Measurements from ENCODE around the gene CDK5R2.

CDK5R2 gene

GRCh38 chr2:218980735-218981389, 21.4 kb downstream of the CDK5R2 start:
- Histone ChIP-seq H3K27me3 (peaks cover 7 to 98% of the 10 kb centered on the region in 2 donors), H3K4me1 (peaks cover 0 to 54% (median 46%) of the 10 kb centered on the region in 4 donors)
- no peak for DNase-seq

GRCh38 chr2:218981390-218981880, 22.0 kb downstream of the CDK5R2 start:
- no peak for DNase-seq
- peak overlapping the region; percentile 14 to 41 for H3K4me3 ChIP-seq
- no peak for TF ChIP-seq CTCF (IDR thresholded peaks at IDR 0.05)
- H3K36me3 ChIP-seq: no peaks in the 10 kb centered on the region
- no peaks in the 10 kb centered on the region for H3K9me3 ChIP-seq
- no peak overlapping the region for H3K27ac ChIP-seq
- intact Hi-C loops (cut with DNase I; ENCODE audit: low total_unique reads): no loop called here
- H3K4me1 ChIP-seq: peaks cover 0 to 54% (median 46%) of the 10 kb centered on the region in 4 donors
- peaks cover 7 to 99% of the 10 kb centered on the region in 2 donors for H3K27me3 ChIP-seq

More at GRCh38 chr2:218980735-218981389, 21.4 kb downstream of the CDK5R2 start:
- intact Hi-C loops (cut with DNase I; ENCODE audit: low total_unique reads): no loop called here
- Histone ChIP-seq H3K9me3 (no peaks in the 10 kb centered on the region), H3K4me3 (peak overlapping the region in 1 of 2 donors; percentile 41), H3K27ac (no peak overlapping the region), H3K36me3 (no peaks in the 10 kb centered on the region)
- TF ChIP-seq CTCF (IDR thresholded peaks at IDR 0.05): no peak

DNA sequence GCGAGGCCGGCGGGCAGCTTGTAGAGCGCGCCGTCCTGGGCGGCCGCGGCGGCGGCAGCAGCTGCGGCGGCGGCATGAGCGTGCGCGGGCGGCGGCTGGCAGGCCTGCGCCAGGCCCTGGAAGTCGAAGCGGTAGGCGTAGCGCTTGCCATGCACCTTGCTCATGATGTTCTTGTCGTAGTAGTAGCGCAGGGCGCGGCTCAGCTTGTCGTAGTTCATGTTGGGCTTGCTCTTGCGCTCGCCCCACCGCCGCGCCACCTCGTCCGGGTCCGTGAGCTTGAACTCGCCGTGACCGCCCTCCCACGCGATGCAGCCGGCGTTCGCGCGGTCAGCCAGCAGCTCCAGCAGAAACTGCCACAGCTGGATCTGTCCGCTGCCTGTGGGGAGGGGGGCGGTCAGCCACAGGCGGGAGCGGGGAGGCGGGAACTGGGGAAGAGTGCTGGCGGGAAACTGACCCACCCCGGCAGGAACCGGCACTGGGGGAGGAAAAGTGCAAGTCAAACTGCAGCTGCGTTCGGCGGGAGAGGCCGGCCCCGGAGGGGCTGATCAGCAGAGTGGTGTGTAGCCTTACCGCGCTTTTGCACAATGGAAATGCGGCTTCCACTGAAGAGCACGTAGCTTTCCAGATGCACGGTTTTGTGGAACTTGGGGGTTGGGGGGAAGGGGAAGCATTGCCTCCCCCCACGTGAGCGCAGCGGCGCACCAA, 22.6 kb downstream of the CDK5R2 start:
- Histone ChIP-seq H3K36me3 (no peaks in the 10 kb centered on the region), H3K9me3 (no peaks in the 10 kb centered on the region), H3K4me1 (peaks cover 0 to 54% (median 46%) of the 10 kb centered on the region in 4 donors), H3K27ac (no peak overlapping the region), H3K27me3 (peaks cover 7 to 100% of the 10 kb centered on the region in 2 donors), H3K4me3 (peak overlapping the region; percentile 14 to 41)
- no peak for DNase-seq
- intact Hi-C loops (cut with DNase I; ENCODE audit: low total_unique reads): no loop called here
- no peak for TF ChIP-seq CTCF (IDR thresholded peaks at IDR 0.05)

DNA sequence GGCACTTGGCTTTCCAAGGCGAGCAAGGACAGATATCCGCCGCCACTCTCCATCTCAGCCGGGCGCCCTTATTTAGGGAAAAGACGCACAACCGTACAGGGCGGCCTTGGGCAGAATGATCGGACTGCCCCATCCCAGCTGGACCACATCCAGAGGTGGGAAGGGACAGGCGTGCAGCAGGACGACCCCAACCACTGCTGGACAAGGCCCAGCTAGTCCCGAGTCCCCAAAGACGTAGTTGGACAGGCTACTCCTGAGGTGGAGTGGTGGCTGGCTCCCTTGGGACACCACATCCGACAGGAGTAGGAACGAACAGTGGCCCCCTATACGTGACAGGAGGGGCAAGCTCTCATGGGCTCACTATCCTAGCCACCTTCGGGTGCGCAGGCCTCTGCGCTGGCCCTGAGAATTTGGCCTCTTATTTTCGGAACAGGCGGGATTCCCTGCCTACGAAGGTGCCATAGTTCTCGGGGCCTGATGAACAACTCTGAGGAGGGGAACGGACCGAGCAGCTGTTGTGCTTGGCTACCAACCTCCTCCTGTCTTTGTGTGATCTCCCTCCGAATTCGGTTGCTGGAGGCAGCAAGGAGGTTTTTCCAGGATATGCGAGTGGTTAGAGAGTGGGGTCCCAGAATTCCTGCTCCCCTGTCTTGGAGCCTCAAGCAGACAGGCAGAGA, 23.3 kb downstream of the CDK5R2 start:
- TF ChIP-seq CTCF (IDR thresholded peaks at IDR 0.05): no peak
- intact Hi-C loops (cut with DNase I; ENCODE audit: low total_unique reads): no loop called here
- Histone ChIP-seq H3K27ac (no peak overlapping the region), H3K4me3 (no peak overlapping the region), H3K9me3 (no peaks in the 10 kb centered on the region), H3K27me3 (peaks cover 7 to 100% of the 10 kb centered on the region in 2 donors), H3K36me3 (no peaks in the 10 kb centered on the region), H3K4me1 (peaks cover 0 to 54% (median 46%) of the 10 kb centered on the region in 4 donors)
- DNase-seq: no peak

GRCh38 chr2:218983263-218983933, 23.9 kb downstream of the CDK5R2 start:
- Histone ChIP-seq H3K4me1 (peaks cover 0 to 54% (median 46%) of the 10 kb centered on the region in 4 donors), H3K4me3 (no peak overlapping the region), H3K9me3 (no peaks in the 10 kb centered on the region), H3K36me3 (no peaks in the 10 kb centered on the region), H3K27ac (no peak overlapping the region), H3K27me3 (peaks cover 7 to 100% of the 10 kb centered on the region in 2 donors)
- no peak for DNase-seq
- intact Hi-C loops (cut with DNase I; ENCODE audit: low total_unique reads): no loop called here
- no peak for TF ChIP-seq CTCF (IDR thresholded peaks at IDR 0.05)

All from tibial artery (tissue), 4 donors.